Thyroid gland (tissue), 4 donors: ENCODE data around the gene SCN1A. TPM values are rescaled to one million over a fixed set of nuclear protein-coding genes. Genes with fewer than 3 reads are reported as not detected.

Experiments
- DNase-seq, 2 donors: peaks; one replicate each; pipeline ENCODE4 v3.0.0-alpha.2; 2019
- H3K27ac ChIP-seq, 3 donors: fragments of 200-600 bp; sonication (generic); 1 replicate in 2 of 3; 2 replicates in 1 of 3; pipeline ENCODE4 v1.5.1; 2016 to 2019; ENCODE audit warnings: mild to moderate bottlenecking in 1 of 3, moderate library complexity in 1 of 3
- H3K27me3 ChIP-seq: fragments of 200-600 bp; sonication (generic); one replicate; pipeline ENCODE4 v1.5.1; 2019
- H3K36me3 ChIP-seq, 2 donors: fragments of 200-600 bp; sonication (generic); one replicate each; pipeline ENCODE4 v1.5.1; 2016 to 2019
- H3K4me1 ChIP-seq, 2 donors: fragments of 200-600 bp; sonication (generic); one replicate each; pipeline ENCODE4 v1.5.1; 2017 to 2019
- H3K4me3 ChIP-seq, 3 donors: fragments of 200-600 bp; sonication (generic); replicated peaks in 1 of 3; 1 replicate in 2 of 3; 2 replicates in 1 of 3; pipeline ENCODE4 v1.5.1; 2016; ENCODE audit warnings: mild to moderate bottlenecking in 1 of 3
- H3K9me3 ChIP-seq: fragments of 200-600 bp; sonication (generic); one replicate; pipeline ENCODE4 v1.5.1; 2017
- CTCF ChIP-seq, 6 experiments: fragments of 200-600 bp in 3 of 6; fragments of 450-650 bp in 3 of 6; sonication (generic) in 3 of 6; IDR thresholded peaks; one replicate each; pipeline ENCODE4 v1.5.1; 2016 to 2019; ENCODE audit warnings: antibody characterized with exemption in 6 of 6, mild to moderate bottlenecking in 2 of 6, inconsistent platforms in 1 of 6, moderate library complexity in 1 of 6
- POLR2A ChIP-seq, 2 donors: fragments of 450-650 bp; IDR thresholded peaks; one replicate each; pipeline ENCODE4 v1.6.1; 2017; ENCODE audit warnings: antibody characterized with exemption in 2 of 2, mild to moderate bottlenecking in 2 of 2, moderate library complexity in 1 of 2
- WGBS, 2 donors: methylation state at CpG; one replicate each; pipeline ENCODE4 v1.1.5; 2017; 5-methylcytosine and 5-hydroxymethylcytosine counted together
- intact Hi-C: fragments of 100-400 bp; cut with DNase I; formaldehyde crosslinking; loops from one replicate; pipeline ENCODE4 v1.15.1; 2023
- small RNA-seq: library from RNA; depleted of rRNA; stranded (forward); fragments of <200 nt; gene quantifications from one replicate; pipeline ENCODE3, GENCODE V24; 2016
- total RNA-seq, 4 donors: library from RNA; depleted of rRNA; stranded (reverse); fragments of >200 nt; gene quantifications; one replicate each; pipeline ENCODE4 v1.2.3, GENCODE V29; 2016

SCN1A gene
- total RNA-seq, 4 donors from 2014 or later: not detected

DNA sequence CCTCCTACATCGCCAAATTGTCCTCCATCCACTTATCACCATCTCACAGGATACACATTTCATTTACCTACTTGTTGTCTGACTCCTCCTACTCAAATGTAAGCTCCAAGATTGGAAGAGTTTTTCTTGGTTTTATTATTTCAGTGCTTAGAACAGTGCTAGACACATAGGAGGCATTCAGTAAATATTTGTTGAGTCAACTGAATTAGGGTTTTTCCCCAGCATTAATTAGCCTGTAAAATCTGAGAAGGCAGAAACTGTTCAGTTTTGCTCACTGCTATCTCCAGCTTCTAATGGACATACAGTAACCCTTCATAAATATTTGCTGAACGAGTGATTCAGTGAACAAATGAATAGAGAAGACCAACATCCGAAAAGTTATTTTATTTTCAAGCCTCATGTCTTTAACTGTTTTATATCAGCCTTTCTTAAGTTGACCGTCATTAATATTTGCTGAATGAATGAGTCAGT is 175.0 kb downstream of the SCN1A start:
- H3K4me1 ChIP-seq: peaks cover 15 to 17% of the 10 kb centered on the region in 2 donors
- H3K36me3 ChIP-seq: no peaks in the 10 kb centered on the region
- peak overlapping the region; percentile 42 to 56 (median 55) for H3K4me3 ChIP-seq
- DNase-seq: no peak
- no peaks in the 10 kb centered on the region for H3K9me3 ChIP-seq
- WGBS, 2 donors: 13 to 15% methylated on average over 4 of the region's 4 CpGs
- H3K27ac ChIP-seq: peak overlapping the region in 1 of 3 donors; percentile 87
- no peaks in the 10 kb centered on the region for H3K27me3 ChIP-seq
- TF ChIP-seq CTCF (IDR thresholded peaks at IDR 0.05) (no peak), POLR2A (IDR thresholded peaks at IDR 0.05) (no peak)
- intact Hi-C loops: loop anchor here (10.0 kb wide), 1 partner anchor 172 kb away; the partner anchor contains the start of gene SCN1A

DNA sequence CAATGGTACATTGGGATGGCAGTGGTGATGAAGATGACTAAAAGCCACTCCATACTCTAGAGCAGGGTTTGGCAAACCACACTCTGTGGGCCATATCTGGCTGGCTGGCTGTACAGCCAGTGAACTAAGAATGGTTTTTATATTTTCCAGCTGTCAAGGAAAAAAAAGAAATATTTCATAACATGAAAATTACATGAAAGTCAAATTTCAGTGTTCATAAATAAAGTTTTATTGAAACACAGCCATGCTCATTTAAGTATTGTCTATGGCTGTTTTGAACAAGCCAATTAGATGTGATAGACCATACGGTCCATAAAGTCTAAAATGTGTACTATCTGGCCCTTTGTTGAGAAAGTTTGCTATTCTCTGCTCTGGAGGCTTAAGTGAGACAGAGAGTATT is 175.7 kb downstream of the SCN1A start:
- TF ChIP-seq CTCF (IDR thresholded peaks at IDR 0.05): no peak
- TF ChIP-seq POLR2A (IDR thresholded peaks at IDR 0.05): no peak
- no peak for DNase-seq
- no peak overlapping the region for H3K27ac ChIP-seq
- H3K4me1 ChIP-seq: peaks cover 15 to 17% of the 10 kb centered on the region in 2 donors
- intact Hi-C loops: loop anchor here (10.0 kb wide), 1 partner anchor 173 kb away; the partner anchor contains the start of gene SCN1A
- H3K36me3 ChIP-seq: no peaks in the 10 kb centered on the region
- H3K9me3 ChIP-seq: no peaks in the 10 kb centered on the region
- WGBS, 2 donors: 0% methylated on average over 1 of the region's 1 CpG
- no peak overlapping the region for H3K4me3 ChIP-seq
- H3K27me3 ChIP-seq: no peaks in the 10 kb centered on the region

DNA sequence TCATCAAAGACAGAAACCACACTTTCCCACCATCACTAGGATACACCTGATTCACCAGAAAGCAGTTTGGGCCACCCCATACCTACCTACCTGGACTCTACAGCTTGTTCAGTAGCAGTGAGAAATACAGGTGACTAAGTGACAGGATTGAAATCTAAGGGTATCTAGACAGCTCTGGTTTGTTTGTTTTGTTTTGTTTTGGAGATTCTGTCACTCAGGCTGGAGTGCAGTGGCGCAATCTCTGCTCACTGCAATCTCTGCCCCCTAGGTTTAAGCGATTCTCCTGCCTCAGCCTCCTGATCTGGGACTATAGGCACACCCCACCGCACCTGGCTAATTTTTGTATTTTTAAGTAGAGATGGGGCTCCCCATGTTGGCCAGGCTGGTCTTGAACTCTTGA is 177.4 kb downstream of the SCN1A start:
- Histone ChIP-seq H3K27ac (no peak overlapping the region), H3K4me1 (peaks cover 15 to 17% of the 10 kb centered on the region in 2 donors), H3K9me3 (no peaks in the 10 kb centered on the region), H3K36me3 (no peaks in the 10 kb centered on the region), H3K27me3 (no peaks in the 10 kb centered on the region), H3K4me3 (no peak overlapping the region)
- no peak for DNase-seq
- 95 to 96% methylated on average over 3 of the region's 3 CpGs for WGBS, 2 donors
- intact Hi-C loops: loop anchor here (10.0 kb wide), 1 partner anchor 174 kb away; the partner anchor contains the start of gene SCN1A
- no peak for TF ChIP-seq CTCF (IDR thresholded peaks at IDR 0.05)
- TF ChIP-seq POLR2A (IDR thresholded peaks at IDR 0.05): no peak

GRCh38 chr2:165941827-165942226 is 186.0 kb downstream of the SCN1A start:
- intact Hi-C loops: no loop called here
- Histone ChIP-seq H3K4me3 (no peak overlapping the region), H3K27ac (no peak overlapping the region), H3K27me3 (no peaks in the 10 kb centered on the region), H3K4me1 (no peaks in the 10 kb centered on the region), H3K36me3 (peaks cover 21 to 22% of the 10 kb centered on the region in 2 donors), H3K9me3 (no peaks in the 10 kb centered on the region)
- no peak for DNase-seq
- TF ChIP-seq POLR2A (IDR thresholded peaks at IDR 0.05): no peak
- TF ChIP-seq CTCF (IDR thresholded peaks at IDR 0.05): no peak
- WGBS, 2 donors: 96 to 99% methylated on average over 1 of the region's 1 CpG

- DNase-seq: no peak
- no peak for TF ChIP-seq CTCF (IDR thresholded peaks at IDR 0.05)
- TF ChIP-seq POLR2A (IDR thresholded peaks at IDR 0.05): no peak
- H3K27me3 ChIP-seq: no peaks in the 10 kb centered on the region
- WGBS, 2 donors: 88% methylated on average over 1 of the region's 1 CpG
- H3K36me3 ChIP-seq: peaks cover 21 to 22% of the 10 kb centered on the region in 2 donors
- no peak overlapping the region for H3K27ac ChIP-seq
- H3K4me1 ChIP-seq: no peaks in the 10 kb centered on the region
- intact Hi-C loops: no loop called here
- H3K4me3 ChIP-seq: no peak overlapping the region
- no peaks in the 10 kb centered on the region for H3K9me3 ChIP-seq
These were observed 189.6 kb downstream of the SCN1A start for GRCh38 chr2:165938237-165938636.

Small RNA genes lying within 50 kb of the gene (small RNA-seq; reads per million reads assigned to genes)
- not detected for gene RF00019

Other genes with a start within 250 kb of the SCN1A start
- gene TTC21B, start 174.2 kb downstream of the SCN1A start, total RNA-seq: 10 to 100 TPM; 29.1 to 45.7 (median 32.9) TPM
- gene SCN9A, start 247.9 kb upstream of the SCN1A start, total RNA-seq: 1 to 10 TPM; 2.3 to 6.7 (median 5.1) TPM